ENCODE data around the gene MAPKAP1. TPM values are rescaled to one million over a fixed set of nuclear protein-coding genes. Genes with fewer than 3 reads are reported as not detected.

MAPKAP1 gene
- total RNA-seq, 4 donors from 2014 or later, result 87.1 to 114 (median 111) TPM

GRCh38 chr9:125541840-125542243 is 165.2 kb downstream of the MAPKAP1 start:
- DNase-seq, result peak; percentile 20
- intact Hi-C loops (cut with DNase I), result no loop called here
- H3K27me3 ChIP-seq, result no peaks in the 10 kb centered on the region
- no peaks in the 10 kb centered on the region for H3K9me3 ChIP-seq
- no peaks in the 10 kb centered on the region for H3K36me3 ChIP-seq
- H3K4me3 ChIP-seq (replicated peaks in 1 of 3), result no peak overlapping the region
- TF ChIP-seq POLR2A (IDR thresholded peaks at IDR 0.05), result no peak
- no peak for TF ChIP-seq CTCF (IDR thresholded peaks at IDR 0.05)
- peaks cover 89 to 90% of the 10 kb centered on the region in 2 donors for H3K4me1 ChIP-seq
- H3K27ac ChIP-seq, result peak overlapping the region in 2 of 3 donors; percentile 27 to 33
- 70% methylated on average over 12 of the region's 12 CpGs for WGBS, 2 donors

DNA sequence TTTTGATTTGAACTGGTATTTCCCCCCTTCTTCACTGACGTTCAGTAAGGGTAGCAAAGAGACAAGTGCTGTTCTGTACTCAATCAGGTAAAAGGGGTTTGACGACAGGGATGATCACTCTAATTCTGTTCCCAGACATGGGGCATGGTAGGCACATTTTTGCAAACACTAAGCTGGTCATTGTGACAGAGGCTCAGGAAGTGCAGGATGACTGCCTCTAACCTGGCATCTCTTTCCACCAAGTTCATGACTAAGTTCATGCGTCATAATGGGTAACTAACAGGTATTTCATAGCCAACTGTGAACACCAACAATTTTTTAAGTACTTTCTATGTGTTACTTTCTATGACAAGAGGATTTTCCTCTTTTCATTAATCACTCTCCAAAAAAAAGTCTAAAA is 166.5 kb downstream of the MAPKAP1 start:
- Histone ChIP-seq H3K36me3 (no peaks in the 10 kb centered on the region), H3K4me1 (peaks cover 79 to 89% of the 10 kb centered on the region in 2 donors), H3K27me3 (no peaks in the 10 kb centered on the region), H3K4me3 (replicated peaks in 1 of 3) (no peak overlapping the region), H3K27ac (peak overlapping the region; percentile 81 to 96 (median 88)), H3K9me3 (no peaks in the 10 kb centered on the region)
- TF ChIP-seq POLR2A (IDR thresholded peaks at IDR 0.05) (peak in 1 of 2 donors; percentile 42), CTCF (IDR thresholded peaks at IDR 0.05) (no peak)
- peak; percentile 44 to 51 for DNase-seq
- intact Hi-C loops (cut with DNase I), result no loop called here
- WGBS, 2 donors, result 32 to 35% methylated on average over 3 of the region's 3 CpGs

GRCh38 chr9:125538092-125538473 is 168.9 kb downstream of the MAPKAP1 start:
- peak overlapping the region; percentile 81 to 96 (median 88) for H3K27ac ChIP-seq
- H3K9me3 ChIP-seq, result no peaks in the 10 kb centered on the region
- H3K36me3 ChIP-seq, result no peaks in the 10 kb centered on the region
- no peak overlapping the region for H3K4me3 ChIP-seq (replicated peaks in 1 of 3)
- no peaks in the 10 kb centered on the region for H3K27me3 ChIP-seq
- peaks cover 72 to 88% of the 10 kb centered on the region in 2 donors for H3K4me1 ChIP-seq
- intact Hi-C loops (cut with DNase I), result no loop called here
- peak; percentile 73 to 77 for DNase-seq
- 16% methylated on average over 2 of the region's 2 CpGs for WGBS, 2 donors
- TF ChIP-seq CTCF (IDR thresholded peaks at IDR 0.05), result no peak
- peak in 1 of 2 donors; percentile 23 for TF ChIP-seq POLR2A (IDR thresholded peaks at IDR 0.05)

DNA sequence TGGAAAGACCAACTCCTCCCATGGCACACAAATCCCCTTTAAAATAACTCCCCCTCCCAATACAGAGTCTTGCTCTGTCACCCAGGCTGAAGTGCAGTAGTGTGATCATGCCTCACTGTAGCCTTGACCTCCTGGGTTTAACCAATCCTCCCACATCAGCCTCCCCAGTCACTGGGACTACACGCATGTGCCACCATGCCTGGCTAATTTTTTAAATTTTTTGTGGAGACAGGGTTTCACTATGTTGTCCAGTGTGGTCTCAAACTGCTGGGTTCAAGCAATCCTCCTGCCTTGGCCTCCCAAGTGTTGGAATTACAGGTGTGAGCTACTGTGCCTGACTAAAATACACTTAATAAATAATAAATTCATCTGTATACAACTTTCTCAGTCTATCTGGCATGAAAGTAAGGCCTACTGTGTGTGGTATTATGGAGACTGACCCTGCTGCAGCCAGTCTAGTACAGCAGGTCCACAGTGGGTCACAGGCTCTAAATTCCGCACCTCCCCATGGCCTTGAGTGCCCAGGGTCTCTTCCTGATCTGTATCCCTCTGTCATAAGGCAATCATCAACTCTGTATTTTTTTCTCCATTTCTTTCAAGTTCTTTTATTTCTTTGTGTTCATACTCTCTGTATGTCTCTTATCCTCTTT is 169.4 kb downstream of the MAPKAP1 start:
- Histone ChIP-seq H3K27me3 (no peaks in the 10 kb centered on the region), H3K36me3 (no peaks in the 10 kb centered on the region), H3K4me1 (peaks cover 67 to 85% of the 10 kb centered on the region in 2 donors), H3K27ac (peak overlapping the region; percentile 81 to 96 (median 85)), H3K4me3 (replicated peaks in 1 of 3) (no peak overlapping the region), H3K9me3 (no peaks in the 10 kb centered on the region)
- intact Hi-C loops (cut with DNase I), result no loop called here
- TF ChIP-seq CTCF (IDR thresholded peaks at IDR 0.05) (no peak), POLR2A (IDR thresholded peaks at IDR 0.05) (no peak)
- 85 to 91% methylated on average over 2 of the region's 2 CpGs for WGBS, 2 donors
- no peak for DNase-seq

- no peak for TF ChIP-seq POLR2A (IDR thresholded peaks at IDR 0.05)
- TF ChIP-seq CTCF (IDR thresholded peaks at IDR 0.05), result no peak
- Histone ChIP-seq H3K27me3 (no peaks in the 10 kb centered on the region), H3K27ac (peak overlapping the region; percentile 81 to 96 (median 85)), H3K9me3 (no peaks in the 10 kb centered on the region), H3K4me3 (replicated peaks in 1 of 3) (no peak overlapping the region), H3K4me1 (peaks cover 62 to 78% of the 10 kb centered on the region in 2 donors), H3K36me3 (no peaks in the 10 kb centered on the region)
- intact Hi-C loops (cut with DNase I), result no loop called here
- DNase-seq, result no peak
- WGBS, 2 donors, result 60 to 76% methylated on average over 1 of the region's 1 CpG
These were observed 170.2 kb downstream of the MAPKAP1 start for GRCh38 chr9:125536776-125537175.
